Keratinocyte (primary cell): ENCODE results near the gene GPR15LG. TPM values are rescaled to one million over a fixed set of nuclear protein-coding genes. Genes with fewer than 3 reads are reported as not detected.

Experiments used
- DNase-seq: peaks from one replicate; pipeline ENCODE4 v3.0.0-alpha.2; 2011; ENCODE audit warnings: low read depth, missing footprints, low spot score
- FAIRE-seq: peaks from 2 replicates; lab custom pipeline; 2011; peaks lifted over from hg19 to GRCh38; lab: Jason Lieb, UNC
- H2AFZ ChIP-seq: 2 replicates; pipeline ENCODE4 v1.6.0; 2012; ENCODE audit warnings: low read length, control low read depth, inconsistent platforms; ENCODE audit not compliant: control insufficient read depth
- H3K27ac ChIP-seq: 2 replicates; pipeline ENCODE4 v1.5.1; 2011; ENCODE audit warnings: low read length; ENCODE audit not compliant: control insufficient read depth, insufficient read depth
- H3K27me3 ChIP-seq: 3 replicates; pipeline ENCODE4 v1.6.0; 2011; ENCODE audit warnings: low read length; ENCODE audit not compliant: control insufficient read depth, insufficient read depth; ENCODE audit errors: extremely low read depth
- H3K36me3 ChIP-seq, 2 experiments: 2 replicates in 1 of 2; 3 replicates in 1 of 2; pipeline ENCODE4 v1.5.1; 2011; ENCODE audit warnings: low read length in 2 of 2, mild to moderate bottlenecking in 1 of 2; ENCODE audit not compliant: control insufficient read depth in 2 of 2, insufficient read depth in 2 of 2; ENCODE audit errors: extremely low read depth in 1 of 2
- H3K4me1 ChIP-seq: 3 replicates; pipeline ENCODE4 v1.5.1; 2011; ENCODE audit warnings: low read length; ENCODE audit not compliant: control insufficient read depth, insufficient read depth; ENCODE audit errors: extremely low read depth
- H3K4me2 ChIP-seq: 3 replicates; pipeline ENCODE4 v1.6.0; 2011; ENCODE audit warnings: low read depth, low read length; ENCODE audit not compliant: control insufficient read depth, insufficient read depth; ENCODE audit errors: extremely low read depth
- H3K4me3 ChIP-seq, 3 experiments: fragments of 200-600 bp in 1 of 3; sonication (generic) in 1 of 3; 2 replicates in 2 of 3; 3 replicates in 1 of 3; pipeline ENCODE4 v1.5.1; 2011 to 2016; ENCODE audit warnings: low read length in 3 of 3, mild to moderate bottlenecking in 3 of 3, control low read depth in 2 of 3, inconsistent platforms in 1 of 3, low read depth in 1 of 3, mixed read lengths in 1 of 3, mixed run types in 1 of 3, moderate library complexity in 1 of 3; ENCODE audit not compliant: control insufficient read depth in 2 of 3, insufficient read depth in 2 of 3; ENCODE audit errors: extremely low read depth in 1 of 3
- H3K79me2 ChIP-seq: 2 replicates; pipeline ENCODE4 v1.6.0; 2012; ENCODE audit warnings: low read length; ENCODE audit not compliant: control insufficient read depth, insufficient read depth
- H3K9ac ChIP-seq: 3 replicates; pipeline ENCODE4 v1.6.0; 2011; ENCODE audit warnings: low read length; ENCODE audit not compliant: control insufficient read depth, insufficient read depth; ENCODE audit errors: extremely low read depth
- H3K9me1 ChIP-seq: 3 replicates; pipeline ENCODE4 v1.6.0; 2011; ENCODE audit warnings: low read length; ENCODE audit not compliant: control insufficient read depth, insufficient read depth; ENCODE audit errors: extremely low read depth
- H3K9me3 ChIP-seq: 2 replicates; pipeline ENCODE4 v1.5.1; 2012; ENCODE audit warnings: low read depth, low read length; ENCODE audit not compliant: control insufficient read depth
- H4K20me1 ChIP-seq: 3 replicates; pipeline ENCODE4 v1.6.0; 2011; ENCODE audit warnings: low read length; ENCODE audit not compliant: control insufficient read depth, insufficient read depth; ENCODE audit errors: extremely low read depth
- EZH2 ChIP-seq: IDR thresholded peaks from one replicate; pipeline ENCODE4 v1.6.1; 2012; ENCODE audit warnings: inconsistent platforms, mild to moderate bottlenecking, low read length, moderate library complexity
- dilution Hi-C: fragments of 300-500 bp; cut with MboI; formaldehyde crosslinking; loops from one replicate; pipeline ENCODE4 v1.7.0; 2020; ENCODE audit warnings: low sequenced_read_pairs; ENCODE audit not compliant: extremely low pct_ligation_motif_present
- polyA plus RNA-seq, 5 experiments: library from polyadenylated mRNA; depleted of rRNA in 3 of 5; stranded (reverse) in 3 of 5; stranded (forward) in 1 of 5; unstranded in 1 of 5; fragments of >200 nt; gene quantifications; 1 replicate in 1 of 5; 2 replicates in 3 of 5; 3 replicates in 1 of 5; pipeline versions ENCODE4 v1.2.1 to v1.2.3, GENCODE V29; 2011 to 2012; ENCODE audit warnings: missing spikeins in 2 of 5, low read depth in 1 of 5, low replicate concordance in 1 of 5
- TF ChIP-seq, protein P1 (sequence below), 3 experiments: IDR thresholded peaks in 1 of 3; conservative IDR thresholded peaks in 1 of 3; optimal IDR thresholded peaks in 1 of 3; 2 replicates in 2 of 3; 3 replicates in 1 of 3; pipeline versions ENCODE3 to v1.5.1; 2011; ENCODE audit warnings: low read length in 3 of 3, mild to moderate bottlenecking in 3 of 3, moderate library complexity in 2 of 3, control low read depth in 1 of 3, inconsistent platforms in 1 of 3; ENCODE audit not compliant: insufficient read depth in 2 of 3; ENCODE audit errors: extremely low read depth in 1 of 3

The GPR15LG gene
- polyA plus RNA-seq, 1 donor (not counting 4 experiments of a cell fraction or from before 2014, with no cell fraction given): 10.4 TPM

DNA sequence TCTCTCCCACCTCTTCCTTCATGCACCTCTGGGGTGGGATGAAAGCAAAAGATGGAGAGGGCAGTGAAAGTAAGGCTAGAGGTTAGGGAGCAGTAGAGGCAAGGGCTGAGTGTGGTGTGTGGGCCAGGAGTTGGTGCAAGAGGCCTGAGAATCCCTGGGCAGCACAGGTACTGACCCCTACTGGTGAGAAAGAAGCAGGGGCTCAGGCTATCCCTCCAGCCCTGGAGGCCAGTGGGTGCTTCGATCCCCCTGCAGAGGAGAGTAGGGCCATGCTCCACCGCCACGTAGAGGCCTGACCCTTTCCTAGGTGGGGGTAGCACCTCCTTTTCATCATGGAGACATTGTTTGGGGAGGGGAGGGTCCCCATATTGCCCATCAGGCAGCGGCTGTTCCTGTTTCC, 30.5 kb downstream of the GPR15LG start:
- dilution Hi-C loops: loop anchor here (10.0 kb wide), 1 partner anchor 59 kb away; no protein-coding TSS in a partner anchor
- H3K36me3 ChIP-seq: no peaks in the 10 kb centered on the region
- no peaks in the 10 kb centered on the region for H3K4me1 ChIP-seq
- DNase-seq (no peak), FAIRE-seq (no peak)
- H3K4me2 ChIP-seq: no peak overlapping the region
- H2AFZ ChIP-seq: no peak overlapping the region
- no peak overlapping the region for H3K4me3 ChIP-seq
- TF ChIP-seq, protein P1, sequence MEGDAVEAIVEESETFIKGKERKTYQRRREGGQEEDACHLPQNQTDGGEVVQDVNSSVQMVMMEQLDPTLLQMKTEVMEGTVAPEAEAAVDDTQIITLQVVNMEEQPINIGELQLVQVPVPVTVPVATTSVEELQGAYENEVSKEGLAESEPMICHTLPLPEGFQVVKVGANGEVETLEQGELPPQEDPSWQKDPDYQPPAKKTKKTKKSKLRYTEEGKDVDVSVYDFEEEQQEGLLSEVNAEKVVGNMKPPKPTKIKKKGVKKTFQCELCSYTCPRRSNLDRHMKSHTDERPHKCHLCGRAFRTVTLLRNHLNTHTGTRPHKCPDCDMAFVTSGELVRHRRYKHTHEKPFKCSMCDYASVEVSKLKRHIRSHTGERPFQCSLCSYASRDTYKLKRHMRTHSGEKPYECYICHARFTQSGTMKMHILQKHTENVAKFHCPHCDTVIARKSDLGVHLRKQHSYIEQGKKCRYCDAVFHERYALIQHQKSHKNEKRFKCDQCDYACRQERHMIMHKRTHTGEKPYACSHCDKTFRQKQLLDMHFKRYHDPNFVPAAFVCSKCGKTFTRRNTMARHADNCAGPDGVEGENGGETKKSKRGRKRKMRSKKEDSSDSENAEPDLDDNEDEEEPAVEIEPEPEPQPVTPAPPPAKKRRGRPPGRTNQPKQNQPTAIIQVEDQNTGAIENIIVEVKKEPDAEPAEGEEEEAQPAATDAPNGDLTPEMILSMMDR (optimal IDR thresholded peaks at IDR 0.05 in 1 of 3, IDR thresholded peaks at IDR 0.05 in 1 of 3, conservative IDR thresholded peaks at IDR 0.05 in 1 of 3; ENCODE audit: extremely low read depth in 1 of 3, insufficient read depth in 2 of 3, low read length in 3 of 3): peak; percentile 61 to 81 (median 81)
- no peak for TF ChIP-seq EZH2
- peaks cover 4% of the 10 kb centered on the region for H3K27me3 ChIP-seq
- no peak overlapping the region for H3K9ac ChIP-seq
- H4K20me1 ChIP-seq: no peaks in the 10 kb centered on the region
- H3K27ac ChIP-seq: no peak overlapping the region
- no peaks in the 10 kb centered on the region for H3K79me2 ChIP-seq
- H3K9me1 ChIP-seq: no peaks in the 10 kb centered on the region
- H3K9me3 ChIP-seq: no peaks in the 10 kb centered on the region

DNA sequence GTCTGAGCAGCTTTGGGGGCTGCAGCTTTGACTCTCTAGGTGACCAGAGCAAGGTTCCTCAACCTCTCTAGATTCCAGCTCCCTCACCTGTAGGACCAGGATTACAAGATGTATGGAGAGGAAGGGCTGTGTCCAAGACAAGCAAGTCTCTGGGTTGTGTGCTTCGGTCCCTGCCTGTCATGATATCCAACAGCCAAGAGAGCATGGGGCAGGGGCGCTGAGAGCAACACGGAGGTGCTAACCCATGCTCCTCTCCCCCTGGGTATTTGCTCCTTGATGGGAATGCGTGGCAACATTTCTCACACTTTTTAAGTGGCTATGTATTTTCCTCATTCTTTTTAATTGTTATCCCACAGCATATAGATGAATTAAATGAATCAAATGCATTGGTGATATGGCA, 31.0 kb downstream of the GPR15LG start:
- H4K20me1 ChIP-seq: no peaks in the 10 kb centered on the region
- H3K27me3 ChIP-seq: peaks cover 4% of the 10 kb centered on the region
- H3K9ac ChIP-seq: no peak overlapping the region
- H3K4me2 ChIP-seq: no peak overlapping the region
- no peak for FAIRE-seq
- dilution Hi-C loops: loop anchor here (10.0 kb wide), 1 partner anchor 60 kb away; no protein-coding TSS in a partner anchor
- H3K9me3 ChIP-seq: no peaks in the 10 kb centered on the region
- H2AFZ ChIP-seq: no peak overlapping the region
- no peak overlapping the region for H3K4me3 ChIP-seq
- no peak overlapping the region for H3K27ac ChIP-seq
- no peaks in the 10 kb centered on the region for H3K79me2 ChIP-seq
- H3K9me1 ChIP-seq: no peaks in the 10 kb centered on the region
- H3K36me3 ChIP-seq: no peaks in the 10 kb centered on the region
- TF ChIP-seq, protein P1 (optimal IDR thresholded peaks at IDR 0.05 in 1 of 3, IDR thresholded peaks at IDR 0.05 in 1 of 3, conservative IDR thresholded peaks at IDR 0.05 in 1 of 3; ENCODE audit: extremely low read depth in 1 of 3, insufficient read depth in 2 of 3, low read length in 3 of 3): no peak
- TF ChIP-seq EZH2: no peak
- no peaks in the 10 kb centered on the region for H3K4me1 ChIP-seq
- no peak for DNase-seq
